Activated CD8-positive, alpha-beta memory T cell treated with anti-CD3 and anti-CD28 coated beads, Interleukin-2, amount 50 U/mL, for 24 hours (primary cell): Measurements from ENCODE around the gene HEPN1.
"Not testable (repeated sequence)": the region's sequence is repeated elsewhere in the genome, so short reads cannot be mapped to it uniquely, and the experiment has no call there.

Experiments
- DNase-seq: peaks from one replicate; pipeline ENCODE4 v3.0.0-alpha.2; 2020; ENCODE audit errors: extremely low read depth

HEPN1 gene

GRCh38 chr11:124942466-124943253 lies 23.6 kb downstream of the HEPN1 start:
- no peak for DNase-seq

- no peak for DNase-seq
Measured at GRCh38 chr11:124943254-124943616, 24.2 kb downstream of the HEPN1 start.

GRCh38 chr11:124943741-124944140 lies 24.7 kb downstream of the HEPN1 start:
- DNase-seq, result no peak

- no peak for DNase-seq
Measured at GRCh38 chr11:124944565-124944964, 25.5 kb downstream of the HEPN1 start.

GRCh38 chr11:124945826-124946225 lies 26.8 kb downstream of the HEPN1 start:
- DNase-seq, result no peak

- no peak for DNase-seq
Measured at GRCh38 chr11:124946735-124947141, 27.7 kb downstream of the HEPN1 start.

- DNase-seq, result no peak
Measured at GRCh38 chr11:124950601-124951330, 31.7 kb downstream of the HEPN1 start.

GRCh38 chr11:124951341-124951740 lies 32.3 kb downstream of the HEPN1 start:
- DNase-seq, result no peak

GRCh38 chr11:124953753-124954589 lies 34.9 kb downstream of the HEPN1 start, which contains the start of gene CCDC15:
Gene CCDC15, plus strand, starts transcription at chr11:124954202. Its CDS starts 531 bp downstream, at chr11:124954733.
- peak; percentile 94 for DNase-seq

- no peak for DNase-seq
Measured at GRCh38 chr11:124954590-124954955, 35.5 kb downstream of the HEPN1 start.

- no peak for DNase-seq
Measured at GRCh38 chr11:124955035-124955434, 36.0 kb downstream of the HEPN1 start.

GRCh38 chr11:124961972-124962609 lies 43.0 kb downstream of the HEPN1 start:
- DNase-seq, result no peak

- DNase-seq, result not testable (repeated sequence)
Measured at GRCh38 chr11:124968197-124968596, 49.1 kb downstream of the HEPN1 start.
